Fibroblast of the aortic adventitia (primary cell): Measurements from ENCODE around the gene SERPINA1. TPM values are rescaled to one million over a fixed set of nuclear protein-coding genes. Genes with fewer than 3 reads are reported as not detected.

Source experiments
- DNase-seq: peaks from one replicate; pipeline ENCODE4 v3.0.0-alpha.2; 2010; ENCODE audit warnings: low read depth
- H3K4me3 ChIP-seq: 2 replicates; pipeline ENCODE4 v1.5.1; 2011; ENCODE audit warnings: low read depth, mild to moderate bottlenecking, control low read depth, low read length, moderate library complexity
- CTCF ChIP-seq: IDR thresholded peaks from 2 replicates; pipeline ENCODE4 v1.5.1; 2011; ENCODE audit warnings: mild to moderate bottlenecking, low read length, control low read depth, inconsistent platforms; ENCODE audit not compliant: insufficient read depth
- total RNA-seq: library from RNA; depleted of rRNA; stranded (reverse); fragments of >200 nt; gene quantifications from 2 replicates; pipeline ENCODE4 v1.2.3, GENCODE V29; 2012; ENCODE audit warnings: low replicate concordance

The SERPINA1 gene
- total RNA-seq, 1 donor, result not detected

- H3K4me3 ChIP-seq, result no peak overlapping the region
- TF ChIP-seq CTCF, result no peak
- DNase-seq, result no peak
These were observed 5.7 kb upstream of the SERPINA1 start for GRCh38 chr14:94394025-94394493.

- no peak for TF ChIP-seq CTCF
These were observed 5.1 kb upstream of the SERPINA1 start for GRCh38 chr14:94393474-94393873.

GRCh38 chr14:94392510-94392935, 4.1 kb upstream of the SERPINA1 start:
- peak; percentile 62 for DNase-seq
- no peak overlapping the region for H3K4me3 ChIP-seq
- no peak for TF ChIP-seq CTCF

More at GRCh38 chr14:94393474-94393873, 5.1 kb upstream of the SERPINA1 start:
- no peak overlapping the region for H3K4me3 ChIP-seq
- DNase-seq, result no peak

- no peak for DNase-seq
- no peak overlapping the region for H3K4me3 ChIP-seq
These were observed 3.0 kb upstream of the SERPINA1 start for GRCh38 chr14:94391281-94391975.

GRCh38 chr14:94390372-94391086, 2.1 kb upstream of the SERPINA1 start:
- no peak for DNase-seq
- H3K4me3 ChIP-seq, result no peak overlapping the region
- TF ChIP-seq CTCF, result no peak

More at GRCh38 chr14:94391281-94391975, 3.0 kb upstream of the SERPINA1 start:
- no peak for TF ChIP-seq CTCF

GRCh38 chr14:94389731-94390371, 1.4 kb upstream of the SERPINA1 start:
- no peak overlapping the region for H3K4me3 ChIP-seq
- no peak for TF ChIP-seq CTCF
- DNase-seq, result no peak
